ENCODE results near the gene B4GALNT1.
"Not testable (repeated sequence)": the region's sequence is repeated elsewhere in the genome, so short reads cannot be mapped to it uniquely, and the experiment has no call there.

B4GALNT1 gene

GRCh38 chr12:57632958-57633840, at the start of gene B4GALNT1:
Gene B4GALNT1 (minus strand): TSS chr12:57633201. CDS start chr12:57632132, 1,069 bp downstream.
- peak in 35 of 56 donors; percentile 20 to 73 (median 47) for DNase-seq

- DNase-seq, result no peak
Measured at GRCh38 chr12:57679697-57680096, 46.7 kb upstream of the B4GALNT1 start.

GRCh38 chr12:57677947-57678346, 44.9 kb upstream of the B4GALNT1 start:
- not testable (repeated sequence) for DNase-seq

- DNase-seq, result no peak
Measured at GRCh38 chr12:57674691-57675090, 41.7 kb upstream of the B4GALNT1 start.

GRCh38 chr12:57672801-57673200, 39.8 kb upstream of the B4GALNT1 start:
- no peak for DNase-seq

GRCh38 chr12:57671811-57672210, 38.8 kb upstream of the B4GALNT1 start:
- DNase-seq, result not testable (repeated sequence)

- DNase-seq, result not testable (repeated sequence)
Measured at GRCh38 chr12:57669691-57670090, 36.7 kb upstream of the B4GALNT1 start.

GRCh38 chr12:57666897-57667296, 33.9 kb upstream of the B4GALNT1 start:
- DNase-seq, result no peak

GRCh38 chr12:57665066-57665820, 32.2 kb upstream of the B4GALNT1 start:
- not testable (repeated sequence) for DNase-seq

GRCh38 chr12:57661376-57661775, 28.4 kb upstream of the B4GALNT1 start:
- DNase-seq, result no peak

GRCh38 chr12:57658890-57659289, 25.9 kb upstream of the B4GALNT1 start:
- no peak for DNase-seq

GRCh38 chr12:57657744-57658143, 24.7 kb upstream of the B4GALNT1 start:
- DNase-seq, result no peak

GRCh38 chr12:57656408-57656807, 23.4 kb upstream of the B4GALNT1 start:
- DNase-seq, result not testable (repeated sequence)

- DNase-seq, result no peak
Measured at GRCh38 chr12:57655541-57656240, 22.7 kb upstream of the B4GALNT1 start.

- DNase-seq, result no peak
Measured at GRCh38 chr12:57654042-57654441, 21.0 kb upstream of the B4GALNT1 start.

- DNase-seq, result not testable (repeated sequence)
Measured at GRCh38 chr12:57646659-57647049, 13.7 kb upstream of the B4GALNT1 start.

GRCh38 chr12:57645990-57646658, 13.1 kb upstream of the B4GALNT1 start:
- not testable (repeated sequence) for DNase-seq

- DNase-seq, result no peak
Measured at GRCh38 chr12:57641699-57642442, 8.9 kb upstream of the B4GALNT1 start.

- no peak for DNase-seq
Measured at GRCh38 chr12:57640175-57641042, 7.4 kb upstream of the B4GALNT1 start.
